ENCODE results near the gene POMP.

DNA sequence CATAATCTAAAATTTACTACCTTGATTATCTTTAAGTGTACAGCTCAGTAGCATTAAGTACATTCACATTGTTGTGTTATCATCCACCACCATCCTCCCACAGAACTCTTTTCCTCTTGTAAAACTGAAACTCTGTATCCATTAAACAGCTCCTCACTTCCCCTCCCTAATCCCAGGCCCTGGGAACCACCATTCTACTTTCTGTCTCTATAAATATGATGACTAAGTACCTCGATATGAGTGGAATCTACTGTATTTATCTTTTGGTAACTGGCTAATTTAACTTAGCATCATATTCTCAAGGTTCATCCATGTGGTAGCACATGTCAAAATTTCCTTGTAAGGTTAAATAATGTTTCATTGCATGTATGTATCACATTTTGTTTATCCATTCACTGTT, 49.0 kb upstream of the POMP start:
- TF ChIP-seq, protein P1, sequence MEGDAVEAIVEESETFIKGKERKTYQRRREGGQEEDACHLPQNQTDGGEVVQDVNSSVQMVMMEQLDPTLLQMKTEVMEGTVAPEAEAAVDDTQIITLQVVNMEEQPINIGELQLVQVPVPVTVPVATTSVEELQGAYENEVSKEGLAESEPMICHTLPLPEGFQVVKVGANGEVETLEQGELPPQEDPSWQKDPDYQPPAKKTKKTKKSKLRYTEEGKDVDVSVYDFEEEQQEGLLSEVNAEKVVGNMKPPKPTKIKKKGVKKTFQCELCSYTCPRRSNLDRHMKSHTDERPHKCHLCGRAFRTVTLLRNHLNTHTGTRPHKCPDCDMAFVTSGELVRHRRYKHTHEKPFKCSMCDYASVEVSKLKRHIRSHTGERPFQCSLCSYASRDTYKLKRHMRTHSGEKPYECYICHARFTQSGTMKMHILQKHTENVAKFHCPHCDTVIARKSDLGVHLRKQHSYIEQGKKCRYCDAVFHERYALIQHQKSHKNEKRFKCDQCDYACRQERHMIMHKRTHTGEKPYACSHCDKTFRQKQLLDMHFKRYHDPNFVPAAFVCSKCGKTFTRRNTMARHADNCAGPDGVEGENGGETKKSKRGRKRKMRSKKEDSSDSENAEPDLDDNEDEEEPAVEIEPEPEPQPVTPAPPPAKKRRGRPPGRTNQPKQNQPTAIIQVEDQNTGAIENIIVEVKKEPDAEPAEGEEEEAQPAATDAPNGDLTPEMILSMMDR (conservative IDR thresholded peaks at IDR 0.05; ENCODE audit: low read length), result no peak
- TF ChIP-seq EZH2phosphoT487 (IDR thresholded peaks at IDR 0.05; ENCODE audit: borderline replicate concordance, low read depth, low read length), result no peak
